IPS-20b (cell line): ENCODE measurements around the gene THRB.

ENCODE experiments used
- H3K27ac ChIP-seq: one replicate; pipeline ENCODE4 v1.5.1; 2013; ENCODE audit warnings: low read length
- H3K27me3 ChIP-seq: 2 replicates; pipeline ENCODE4 v1.6.1; 2013; ENCODE audit warnings: mild to moderate bottlenecking, low read length, inconsistent platforms; ENCODE audit not compliant: insufficient read depth
- H3K36me3 ChIP-seq: 2 replicates; pipeline ENCODE4 v1.6.1; 2013; ENCODE audit warnings: low read depth, mild to moderate bottlenecking, inconsistent platforms, low read length, moderate library complexity; ENCODE audit not compliant: insufficient read depth
- H3K4me1 ChIP-seq: 2 replicates; pipeline ENCODE4 v1.6.1; 2013; ENCODE audit warnings: mild to moderate bottlenecking, control low read depth, inconsistent platforms, low read length, moderate library complexity; ENCODE audit not compliant: insufficient read depth
- H3K4me3 ChIP-seq: 2 replicates; pipeline ENCODE4 v1.5.1; 2013; ENCODE audit warnings: mild to moderate bottlenecking, low read length, inconsistent platforms
- H3K9ac ChIP-seq: 2 replicates; pipeline ENCODE4 v1.6.1; 2013; ENCODE audit warnings: low read depth, mild to moderate bottlenecking, inconsistent platforms, low read length, moderate library complexity
- H3K9me3 ChIP-seq: 2 replicates; pipeline ENCODE4 v1.6.1; 2013; ENCODE audit warnings: mild to moderate bottlenecking, low read depth, low read length, inconsistent platforms; ENCODE audit not compliant: insufficient read depth

The THRB gene

DNA sequence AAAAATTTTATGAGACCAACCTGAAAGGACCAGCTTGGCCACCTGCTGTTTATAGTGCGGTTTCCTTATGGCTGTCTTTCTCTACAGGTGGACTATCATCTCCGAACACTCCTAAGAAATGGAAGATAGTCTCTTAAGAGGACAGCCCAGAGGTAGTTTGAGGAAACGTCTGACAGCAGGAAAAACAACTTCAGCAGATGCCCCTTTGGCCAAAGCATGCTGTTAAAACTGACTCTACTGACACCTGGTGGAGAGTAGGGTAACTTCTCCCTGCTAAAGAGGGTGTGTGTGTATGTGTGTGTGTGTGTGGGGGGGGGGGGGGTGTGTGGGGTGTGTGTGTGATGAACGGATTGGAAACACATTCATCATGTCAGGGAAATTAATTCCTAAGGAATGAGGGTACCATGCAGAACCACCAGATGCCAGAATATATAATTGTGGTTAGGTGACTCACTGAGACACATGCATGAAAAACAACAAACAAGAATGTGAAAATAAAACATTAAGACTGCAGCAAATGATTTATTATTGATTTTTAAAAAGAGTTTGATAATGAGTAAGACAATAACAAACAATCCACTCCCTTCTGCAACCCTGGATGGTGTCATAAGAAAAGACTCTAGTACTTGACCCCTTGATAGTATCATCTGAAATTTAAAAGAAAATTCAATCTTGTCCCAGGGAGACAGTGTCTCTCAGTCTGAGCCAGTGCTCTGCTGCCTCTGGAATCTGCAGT lies 256.5 kb downstream of the THRB start:
- no peak overlapping the region for H3K9ac ChIP-seq
- no peaks in the 10 kb centered on the region for H3K27me3 ChIP-seq
- no peak overlapping the region for H3K4me3 ChIP-seq
- H3K4me1 ChIP-seq = peaks cover 11% of the 10 kb centered on the region
- H3K9me3 ChIP-seq = no peaks in the 10 kb centered on the region
- no peak overlapping the region for H3K27ac ChIP-seq
- H3K36me3 ChIP-seq = no peaks in the 10 kb centered on the region

GRCh38 chr3:24235121-24235520 lies 259.5 kb downstream of the THRB start:
- Histone ChIP-seq H3K4me1 (no peaks in the 10 kb centered on the region), H3K27me3 (no peaks in the 10 kb centered on the region), H3K4me3 (no peak overlapping the region), H3K9me3 (no peaks in the 10 kb centered on the region), H3K9ac (no peak overlapping the region), H3K27ac (no peak overlapping the region), H3K36me3 (no peaks in the 10 kb centered on the region)

- no peaks in the 10 kb centered on the region for H3K27me3 ChIP-seq
- H3K9ac ChIP-seq = no peak overlapping the region
- no peak overlapping the region for H3K4me3 ChIP-seq
- no peaks in the 10 kb centered on the region for H3K4me1 ChIP-seq
- no peaks in the 10 kb centered on the region for H3K9me3 ChIP-seq
- no peak overlapping the region for H3K27ac ChIP-seq
- no peaks in the 10 kb centered on the region for H3K36me3 ChIP-seq
These were observed 261.9 kb downstream of the THRB start for GRCh38 chr3:24232784-24233183.

DNA sequence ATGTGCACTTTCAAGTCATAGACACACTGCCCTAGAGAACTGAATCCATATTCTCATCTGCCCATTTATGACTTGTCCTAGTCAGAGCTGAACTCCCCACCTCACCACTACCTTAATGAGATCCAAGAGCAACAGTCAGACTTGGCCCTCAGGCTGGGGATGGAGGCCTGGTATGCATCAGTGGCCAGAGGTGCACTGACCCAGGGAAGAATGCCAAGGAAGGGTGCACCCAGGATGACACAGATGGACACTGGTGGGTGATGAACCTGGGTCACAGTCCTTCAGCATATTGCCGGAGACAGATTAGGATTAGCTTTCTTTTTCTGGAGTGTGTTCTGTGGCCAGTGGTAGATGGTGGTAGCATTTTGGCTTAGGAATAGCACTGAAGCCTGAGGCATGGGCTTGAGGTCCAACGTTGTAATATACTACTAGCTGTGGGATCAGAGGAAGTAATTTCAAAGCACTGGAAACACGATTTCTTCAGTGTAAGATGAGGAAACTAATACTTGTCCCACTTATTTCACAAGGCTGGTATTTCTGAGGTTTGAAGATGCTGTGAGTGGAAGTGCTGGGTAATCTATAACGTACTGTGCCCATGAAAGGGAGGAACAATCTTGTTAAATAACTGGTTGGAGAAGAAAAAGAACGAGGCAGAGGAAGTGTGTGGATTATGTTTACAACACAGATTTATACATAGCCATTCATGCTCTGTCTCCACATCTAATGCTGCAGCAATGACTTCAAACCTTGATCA lies 265.0 kb downstream of the THRB start:
- H3K9me3 ChIP-seq = no peaks in the 10 kb centered on the region
- no peak overlapping the region for H3K27ac ChIP-seq
- no peaks in the 10 kb centered on the region for H3K27me3 ChIP-seq
- peaks cover 6% of the 10 kb centered on the region; the same call in 1 of the 2 replicates for H3K4me1 ChIP-seq
- H3K36me3 ChIP-seq = no peaks in the 10 kb centered on the region
- H3K4me3 ChIP-seq = no peak overlapping the region
- no peak overlapping the region for H3K9ac ChIP-seq

DNA sequence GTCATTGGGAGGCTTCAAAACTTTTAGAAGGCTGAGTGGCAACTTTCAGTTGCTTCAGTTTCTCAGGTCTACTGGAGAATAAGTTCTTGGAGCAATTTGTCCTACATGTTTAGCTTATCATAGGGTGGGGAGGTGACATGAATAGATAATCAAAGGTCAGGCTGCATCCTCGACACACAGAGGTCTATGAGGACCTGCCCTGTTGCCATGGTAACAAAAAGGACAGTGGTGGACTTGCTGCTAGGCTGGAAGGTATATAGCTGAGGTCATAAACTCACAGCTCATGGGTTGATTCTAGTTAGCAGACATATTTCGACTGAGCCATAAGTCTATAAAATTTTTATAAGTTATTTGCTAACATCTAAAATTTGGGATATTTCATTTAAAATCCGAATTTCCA lies 267.0 kb downstream of the THRB start:
- no peak overlapping the region for H3K9ac ChIP-seq

DNA sequence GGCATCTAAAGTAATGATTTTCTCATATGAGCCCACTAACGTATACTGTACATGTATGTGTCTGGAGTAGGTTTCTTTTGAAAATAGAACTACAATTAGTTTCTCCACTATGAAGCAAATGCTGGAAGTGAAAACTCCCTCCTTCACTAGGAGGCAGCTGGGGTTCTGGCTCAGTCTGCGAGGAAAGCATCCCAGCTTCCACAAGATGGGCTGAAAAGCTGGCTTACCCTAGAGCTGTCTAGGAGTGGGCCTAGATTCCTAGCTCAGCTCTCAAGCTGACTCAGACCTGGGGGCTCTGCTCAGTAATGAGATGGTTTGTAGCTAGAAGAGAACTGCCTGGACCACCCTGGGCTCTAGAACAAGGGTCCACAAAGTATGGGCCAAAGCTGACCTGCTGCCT lies 268.3 kb downstream of the THRB start:
- H3K36me3 ChIP-seq = no peaks in the 10 kb centered on the region
- peaks cover 11% of the 10 kb centered on the region for H3K4me1 ChIP-seq
- no peak overlapping the region for H3K27ac ChIP-seq
- no peak overlapping the region for H3K9ac ChIP-seq
- H3K4me3 ChIP-seq = no peak overlapping the region
- H3K27me3 ChIP-seq = no peaks in the 10 kb centered on the region
- H3K9me3 ChIP-seq = no peaks in the 10 kb centered on the region

More for the DNA sequence above, 267.0 kb downstream of the THRB start:
- Histone ChIP-seq H3K4me3 (no peak overlapping the region), H3K27me3 (no peaks in the 10 kb centered on the region), H3K36me3 (no peaks in the 10 kb centered on the region), H3K27ac (no peak overlapping the region), H3K9me3 (no peaks in the 10 kb centered on the region), H3K4me1 (peaks cover 9% of the 10 kb centered on the region; the same call in 1 of the 2 replicates)

DNA sequence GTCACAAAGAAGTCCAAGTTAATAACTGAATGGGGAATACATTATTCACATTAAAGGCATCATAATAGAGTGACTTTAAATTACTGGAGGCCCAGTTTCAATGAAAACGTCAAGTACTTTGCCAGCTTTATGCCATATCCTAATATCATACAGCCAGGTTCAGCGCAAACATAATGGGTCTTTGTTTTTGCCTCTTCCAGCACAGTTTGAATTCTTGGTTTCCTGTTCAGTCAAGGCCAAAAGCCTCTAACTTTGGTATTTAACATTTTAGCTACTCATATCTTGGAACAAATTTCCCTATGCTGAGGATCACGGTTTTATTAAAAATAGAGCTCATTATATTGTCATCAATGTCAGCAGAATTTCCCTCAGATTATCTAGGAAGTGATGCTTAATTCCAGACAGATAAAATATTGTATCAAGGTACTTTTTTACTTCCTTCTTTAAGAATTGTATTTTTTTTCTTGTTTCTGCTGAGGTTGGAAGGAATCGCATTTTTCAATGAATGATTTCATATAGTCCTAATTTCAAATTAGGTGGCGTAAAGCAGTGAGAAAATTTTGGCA lies 269.2 kb downstream of the THRB start:
- no peaks in the 10 kb centered on the region for H3K9me3 ChIP-seq

GRCh38 chr3:24224666-24225384 lies 269.8 kb downstream of the THRB start:
- Histone ChIP-seq H3K27ac (no peak overlapping the region), H3K9ac (no peak overlapping the region), H3K9me3 (no peaks in the 10 kb centered on the region), H3K4me1 (peaks cover 15% of the 10 kb centered on the region), H3K4me3 (no peak overlapping the region), H3K27me3 (no peaks in the 10 kb centered on the region), H3K36me3 (no peaks in the 10 kb centered on the region)

More for the DNA sequence above, 269.2 kb downstream of the THRB start:
- no peak overlapping the region for H3K9ac ChIP-seq
- no peak overlapping the region for H3K4me3 ChIP-seq
- H3K4me1 ChIP-seq = peaks cover 14% of the 10 kb centered on the region
- no peaks in the 10 kb centered on the region for H3K27me3 ChIP-seq
- H3K36me3 ChIP-seq = no peaks in the 10 kb centered on the region
- H3K27ac ChIP-seq = no peak overlapping the region

DNA sequence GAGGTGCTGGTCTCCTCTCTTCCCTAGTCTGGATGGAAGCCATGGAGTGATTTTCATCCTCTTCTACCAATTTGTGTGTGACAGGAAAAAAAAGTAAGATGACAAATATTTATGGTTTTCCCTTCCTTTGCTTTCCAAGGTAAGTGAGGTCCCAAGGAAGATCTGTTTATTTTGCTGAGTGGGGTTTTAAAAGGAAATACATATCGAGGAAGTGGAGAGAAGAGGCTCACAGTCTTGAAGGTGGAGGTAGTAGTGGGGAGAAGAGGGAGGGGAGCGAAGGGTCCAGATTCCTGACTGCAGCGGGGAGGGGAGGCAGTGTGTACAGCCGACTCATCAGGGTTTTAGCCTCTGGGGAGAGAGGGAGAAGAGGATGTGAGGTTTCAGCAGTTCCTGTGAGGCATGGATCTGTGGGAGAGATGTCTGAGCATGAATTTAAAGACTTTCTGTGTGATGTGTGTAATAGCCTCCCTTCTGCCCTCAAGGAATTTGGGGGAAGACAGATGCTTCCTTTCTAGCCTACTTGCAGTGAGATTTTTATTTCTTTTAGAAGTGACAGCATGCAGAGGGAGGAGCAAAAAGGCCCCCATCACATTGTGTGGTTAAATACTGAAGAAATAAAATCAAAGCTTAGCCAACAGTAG lies 272.4 kb downstream of the THRB start:
- no peaks in the 10 kb centered on the region for H3K36me3 ChIP-seq
- H3K27ac ChIP-seq = no peak overlapping the region
- no peak overlapping the region for H3K4me3 ChIP-seq
- no peaks in the 10 kb centered on the region for H3K9me3 ChIP-seq
- H3K27me3 ChIP-seq = no peaks in the 10 kb centered on the region
- peaks cover 15% of the 10 kb centered on the region for H3K4me1 ChIP-seq
- no peak overlapping the region for H3K9ac ChIP-seq

DNA sequence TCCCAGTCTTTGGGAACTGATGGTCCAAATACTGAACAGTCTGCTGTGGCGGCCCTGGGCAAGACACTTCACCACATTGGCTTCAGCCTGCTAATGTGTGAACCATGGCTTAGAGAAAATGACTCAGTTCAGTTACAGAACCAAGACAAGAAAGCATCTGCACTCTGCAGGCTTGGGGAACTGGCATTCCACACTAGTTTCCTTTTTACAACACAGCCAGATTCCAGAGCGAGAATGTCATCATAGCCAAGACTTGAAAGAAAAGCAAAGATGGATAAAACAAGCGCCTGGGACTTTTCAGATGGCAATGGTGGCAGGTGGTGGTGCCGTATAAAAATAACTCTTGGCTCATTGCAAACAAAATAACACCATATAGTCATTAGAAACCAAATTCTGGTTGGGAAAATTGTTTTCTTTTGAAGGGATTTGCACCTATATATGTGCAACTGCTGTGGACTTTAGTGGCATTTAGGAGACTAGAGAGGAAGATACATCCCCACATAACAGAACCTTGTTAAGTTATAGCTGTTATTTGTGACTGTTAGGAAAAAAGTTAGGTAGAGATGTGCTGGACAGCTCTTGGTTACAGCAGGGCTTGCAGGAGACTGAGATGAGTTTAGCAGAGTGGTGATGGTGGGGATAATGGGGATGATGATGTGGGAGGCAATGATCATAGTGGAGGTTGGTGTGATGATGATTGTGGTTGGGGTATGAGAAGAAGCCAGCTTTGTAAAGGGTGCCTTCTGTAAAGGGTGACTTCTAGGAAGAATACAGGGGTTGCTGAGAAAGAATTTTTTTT lies 273.6 kb downstream of the THRB start:
- Histone ChIP-seq H3K27ac (no peak overlapping the region), H3K9ac (no peak overlapping the region), H3K4me3 (no peak overlapping the region), H3K9me3 (no peaks in the 10 kb centered on the region), H3K4me1 (peaks cover 15% of the 10 kb centered on the region), H3K36me3 (no peaks in the 10 kb centered on the region), H3K27me3 (no peaks in the 10 kb centered on the region)
